WTC11 (cell line): ENCODE measurements around the gene DPH5. TPM values are rescaled to one million over a fixed set of nuclear protein-coding genes. Genes with fewer than 3 reads are reported as not detected.

Source experiments
- ATAC-seq: fragments of 200-7000 bp; cut with Tn5 transposase; 2 replicates; pipeline ENCODE4 v1.10.0; 2021; ENCODE audit warnings: mild to moderate bottlenecking, moderate library complexity
- CTCF ChIA-PET: fragments of 300-600 bp; sonication (Branson Sonifier 250); formaldehyde crosslinking; loops from one replicate; lab custom pipeline; 2021; ENCODE audit warnings: antibody characterized with exemption; lab: Charles Lee
- POLR2A ChIA-PET: fragments of 350-600 bp; sonication (Branson Sonifier 250); formaldehyde crosslinking; loops from one replicate; lab custom pipeline; 2021; ENCODE audit warnings: antibody characterized with exemption; lab: Charles Lee
- DNase-seq: peaks from one replicate; pipeline ENCODE4 v3.0.0; 2021; ENCODE audit warnings: low spot score
- H3K27ac Mint-ChIP-seq: 2 replicates; pipeline ENCODE4 v1.8.0; 2021; ENCODE audit warnings: mixed read lengths
- H3K27me3 Mint-ChIP-seq: 2 replicates; pipeline ENCODE4 v1.8.0; 2021; ENCODE audit warnings: low read depth, mild to moderate bottlenecking, moderate library complexity, mixed read lengths
- H3K36me3 Mint-ChIP-seq: 2 replicates; pipeline ENCODE4 v1.8.0; 2021; ENCODE audit warnings: mixed read lengths
- H3K4me1 Mint-ChIP-seq: 2 replicates; pipeline ENCODE4 v1.8.0; 2022; ENCODE audit warnings: mixed read lengths
- H3K4me3 Mint-ChIP-seq: 2 replicates; pipeline ENCODE4 v1.8.0; 2021; ENCODE audit warnings: mild to moderate bottlenecking, moderate library complexity, mixed read lengths
- H3K9me3 Mint-ChIP-seq: 2 replicates; pipeline ENCODE4 v1.8.0; 2021; ENCODE audit warnings: mixed read lengths
- CREM ChIP-seq: sonication (generic); formaldehyde crosslinking; IDR thresholded peaks from 2 replicates; pipeline ENCODE4 v1.8.1; 2022; ENCODE audit warnings: mild to moderate bottlenecking, missing genetic modification reagents, moderate library complexity
- ELF4 ChIP-seq: sonication (generic); formaldehyde crosslinking; IDR thresholded peaks from 2 replicates; pipeline ENCODE4 v1.8.1; 2022; ENCODE audit warnings: low read depth, mild to moderate bottlenecking, moderate library complexity, missing genetic modification reagents
- ESRRA ChIP-seq: sonication (generic); formaldehyde crosslinking; IDR thresholded peaks from 2 replicates; pipeline ENCODE4 v1.8.1; 2022; ENCODE audit warnings: mild to moderate bottlenecking, missing genetic modification reagents, borderline replicate concordance
- GABPB1 ChIP-seq: sonication (generic); formaldehyde crosslinking; IDR thresholded peaks from 2 replicates; pipeline ENCODE4 v1.8.1; 2023; ENCODE audit warnings: mild to moderate bottlenecking, missing genetic modification reagents
- NFATC4 ChIP-seq: fragments of 250-450 bp; sonication (Bioruptor Pico); IDR thresholded peaks from 2 replicates; pipeline ENCODE4 v1.9.0; 2021; ENCODE audit warnings: mild to moderate bottlenecking
- RORB ChIP-seq: fragments of 250-450 bp; sonication (Bioruptor Pico); IDR thresholded peaks from 2 replicates; pipeline ENCODE4 v1.9.0; 2021; ENCODE audit warnings: mild to moderate bottlenecking
- SMAD4 ChIP-seq: sonication (generic); formaldehyde crosslinking; IDR thresholded peaks from 2 replicates; pipeline ENCODE4 v1.8.0; 2022; ENCODE audit warnings: mild to moderate bottlenecking, missing genetic modification reagents
- TEAD4 ChIP-seq: sonication (generic); formaldehyde crosslinking; IDR thresholded peaks from 2 replicates; pipeline ENCODE4 v1.8.0; 2022; ENCODE audit warnings: mild to moderate bottlenecking, missing genetic modification reagents
- ZNF263 ChIP-seq: sonication (generic); formaldehyde crosslinking; IDR thresholded peaks from 2 replicates; pipeline ENCODE4 v1.8.1; 2022; ENCODE audit warnings: low read depth, mild to moderate bottlenecking, moderate library complexity, missing genetic modification reagents
- ZNF416 ChIP-seq: fragments of 250-450 bp; sonication (Bioruptor Pico); IDR thresholded peaks from 2 replicates; pipeline ENCODE4 v1.9.0; 2021; ENCODE audit warnings: mild to moderate bottlenecking, inconsistent platforms
- ZNF423 ChIP-seq: fragments of 250-450 bp; sonication (Bioruptor Pico); IDR thresholded peaks from 2 replicates; pipeline ENCODE4 v2.1.2; 2022; ENCODE audit warnings: mild to moderate bottlenecking, moderate library complexity
- ZNF671 ChIP-seq: fragments of 250-450 bp; sonication (Bioruptor Pico); IDR thresholded peaks from 2 replicates; pipeline ENCODE4 v1.8.0; 2021; ENCODE audit warnings: mild to moderate bottlenecking
- total RNA-seq: library from RNA; stranded (reverse); gene quantifications from 3 replicates; pipeline ENCODE4 v1.2.3, GENCODE V29; 2021
- TF ChIP-seq, protein P1 (sequence below): sonication (generic); formaldehyde crosslinking; conservative IDR thresholded peaks from 2 replicates; pipeline ENCODE4 v1.8.1; 2023; ENCODE audit warnings: mild to moderate bottlenecking, low read depth, missing genetic modification reagents, moderate library complexity
- TF ChIP-seq, protein P2 (sequence below): sonication (generic); formaldehyde crosslinking; IDR thresholded peaks from 2 replicates; pipeline ENCODE4 v1.8.1; 2023; ENCODE audit warnings: mild to moderate bottlenecking, missing genetic modification reagents
- TF ChIP-seq, protein P3 (sequence below): sonication (generic); formaldehyde crosslinking; IDR thresholded peaks from 2 replicates; pipeline ENCODE4 v1.8.0; 2022; ENCODE audit warnings: missing genetic modification reagents
- TF ChIP-seq, protein P4 (sequence below): fragments of 250-450 bp; sonication (Bioruptor Pico); conservative IDR thresholded peaks from 2 replicates; pipeline ENCODE4 v1.9.0; 2021; ENCODE audit warnings: mild to moderate bottlenecking
- TF ChIP-seq, protein P5 (sequence below): fragments of 250-450 bp; sonication (Bioruptor Pico); IDR thresholded peaks from 2 replicates; pipeline ENCODE4 v1.9.0; 2021; ENCODE audit warnings: mild to moderate bottlenecking
- TF ChIP-seq, protein P6 (sequence below): sonication (generic); formaldehyde crosslinking; IDR thresholded peaks from 2 replicates; pipeline ENCODE4 v1.8.0; 2022; ENCODE audit warnings: mild to moderate bottlenecking, missing genetic modification reagents
- TF ChIP-seq, protein P7 (sequence below): fragments of 250-450 bp; sonication (Bioruptor Pico); IDR thresholded peaks from 2 replicates; pipeline ENCODE4 v2.1.2; 2022; ENCODE audit warnings: mild to moderate bottlenecking, moderate library complexity
- TF ChIP-seq, protein P8 (sequence below): fragments of 200-600 bp; IDR thresholded peaks from 2 replicates; pipeline ENCODE4 v1.8.0; 2022; ENCODE audit warnings: antibody characterized with exemption

Gene DPH5
- total RNA-seq, 1 experiment from 2014 or later = 64.8 TPM

DNA sequence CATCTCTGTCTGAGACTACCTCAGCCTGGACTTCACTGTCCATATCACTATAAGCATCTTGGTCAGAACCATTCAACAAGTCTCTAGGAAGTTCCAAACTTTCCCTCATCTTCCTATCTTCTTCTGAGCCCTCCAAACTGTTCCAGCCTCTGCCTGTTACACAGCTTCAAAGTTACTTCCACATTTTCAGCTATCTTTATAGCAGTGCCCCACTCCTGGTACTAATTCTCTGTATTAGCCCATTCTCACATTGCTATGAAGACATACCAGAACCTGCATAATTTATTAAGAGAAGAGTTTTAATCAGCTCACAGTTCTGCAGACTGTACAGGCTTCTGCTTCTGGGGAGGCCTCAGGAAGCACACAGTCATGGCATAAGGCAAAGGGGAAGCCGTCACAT, 15.7 kb upstream of the DPH5 start:
- Mint-ChIP-seq H3K27me3 (no peaks in the 10 kb centered on the region; the same call in 1 of the 2 replicates), H3K4me1 (peaks cover under 1% of the 10 kb centered on the region), H3K27ac (no peak overlapping the region), H3K4me3 (no peak overlapping the region), H3K36me3 (peaks cover 6% of the 10 kb centered on the region; the same call in 1 of the 2 replicates), H3K9me3 (peaks cover 33% of the 10 kb centered on the region)
- TF ChIP-seq SMAD4 = no peak
- TF ChIP-seq, protein P1, sequence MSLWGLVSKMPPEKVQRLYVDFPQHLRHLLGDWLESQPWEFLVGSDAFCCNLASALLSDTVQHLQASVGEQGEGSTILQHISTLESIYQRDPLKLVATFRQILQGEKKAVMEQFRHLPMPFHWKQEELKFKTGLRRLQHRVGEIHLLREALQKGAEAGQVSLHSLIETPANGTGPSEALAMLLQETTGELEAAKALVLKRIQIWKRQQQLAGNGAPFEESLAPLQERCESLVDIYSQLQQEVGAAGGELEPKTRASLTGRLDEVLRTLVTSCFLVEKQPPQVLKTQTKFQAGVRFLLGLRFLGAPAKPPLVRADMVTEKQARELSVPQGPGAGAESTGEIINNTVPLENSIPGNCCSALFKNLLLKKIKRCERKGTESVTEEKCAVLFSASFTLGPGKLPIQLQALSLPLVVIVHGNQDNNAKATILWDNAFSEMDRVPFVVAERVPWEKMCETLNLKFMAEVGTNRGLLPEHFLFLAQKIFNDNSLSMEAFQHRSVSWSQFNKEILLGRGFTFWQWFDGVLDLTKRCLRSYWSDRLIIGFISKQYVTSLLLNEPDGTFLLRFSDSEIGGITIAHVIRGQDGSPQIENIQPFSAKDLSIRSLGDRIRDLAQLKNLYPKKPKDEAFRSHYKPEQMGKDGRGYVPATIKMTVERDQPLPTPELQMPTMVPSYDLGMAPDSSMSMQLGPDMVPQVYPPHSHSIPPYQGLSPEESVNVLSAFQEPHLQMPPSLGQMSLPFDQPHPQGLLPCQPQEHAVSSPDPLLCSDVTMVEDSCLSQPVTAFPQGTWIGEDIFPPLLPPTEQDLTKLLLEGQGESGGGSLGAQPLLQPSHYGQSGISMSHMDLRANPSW (CRISPR knock-in tag) = no peak
- TF ChIP-seq CREM = no peak
- TF ChIP-seq ZNF671 (CRISPR knock-in tag) = no peak
- no peak for TF ChIP-seq ZNF263 (CRISPR knock-in tag)
- no peak for TF ChIP-seq ESRRA
- TF ChIP-seq, protein P2, sequence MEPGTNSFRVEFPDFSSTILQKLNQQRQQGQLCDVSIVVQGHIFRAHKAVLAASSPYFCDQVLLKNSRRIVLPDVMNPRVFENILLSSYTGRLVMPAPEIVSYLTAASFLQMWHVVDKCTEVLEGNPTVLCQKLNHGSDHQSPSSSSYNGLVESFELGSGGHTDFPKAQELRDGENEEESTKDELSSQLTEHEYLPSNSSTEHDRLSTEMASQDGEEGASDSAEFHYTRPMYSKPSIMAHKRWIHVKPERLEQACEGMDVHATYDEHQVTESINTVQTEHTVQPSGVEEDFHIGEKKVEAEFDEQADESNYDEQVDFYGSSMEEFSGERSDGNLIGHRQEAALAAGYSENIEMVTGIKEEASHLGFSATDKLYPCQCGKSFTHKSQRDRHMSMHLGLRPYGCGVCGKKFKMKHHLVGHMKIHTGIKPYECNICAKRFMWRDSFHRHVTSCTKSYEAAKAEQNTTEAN (CRISPR knock-in tag) = no peak
- TF ChIP-seq ZNF423 (CRISPR knock-in tag) = no peak
- TF ChIP-seq, protein P3, sequence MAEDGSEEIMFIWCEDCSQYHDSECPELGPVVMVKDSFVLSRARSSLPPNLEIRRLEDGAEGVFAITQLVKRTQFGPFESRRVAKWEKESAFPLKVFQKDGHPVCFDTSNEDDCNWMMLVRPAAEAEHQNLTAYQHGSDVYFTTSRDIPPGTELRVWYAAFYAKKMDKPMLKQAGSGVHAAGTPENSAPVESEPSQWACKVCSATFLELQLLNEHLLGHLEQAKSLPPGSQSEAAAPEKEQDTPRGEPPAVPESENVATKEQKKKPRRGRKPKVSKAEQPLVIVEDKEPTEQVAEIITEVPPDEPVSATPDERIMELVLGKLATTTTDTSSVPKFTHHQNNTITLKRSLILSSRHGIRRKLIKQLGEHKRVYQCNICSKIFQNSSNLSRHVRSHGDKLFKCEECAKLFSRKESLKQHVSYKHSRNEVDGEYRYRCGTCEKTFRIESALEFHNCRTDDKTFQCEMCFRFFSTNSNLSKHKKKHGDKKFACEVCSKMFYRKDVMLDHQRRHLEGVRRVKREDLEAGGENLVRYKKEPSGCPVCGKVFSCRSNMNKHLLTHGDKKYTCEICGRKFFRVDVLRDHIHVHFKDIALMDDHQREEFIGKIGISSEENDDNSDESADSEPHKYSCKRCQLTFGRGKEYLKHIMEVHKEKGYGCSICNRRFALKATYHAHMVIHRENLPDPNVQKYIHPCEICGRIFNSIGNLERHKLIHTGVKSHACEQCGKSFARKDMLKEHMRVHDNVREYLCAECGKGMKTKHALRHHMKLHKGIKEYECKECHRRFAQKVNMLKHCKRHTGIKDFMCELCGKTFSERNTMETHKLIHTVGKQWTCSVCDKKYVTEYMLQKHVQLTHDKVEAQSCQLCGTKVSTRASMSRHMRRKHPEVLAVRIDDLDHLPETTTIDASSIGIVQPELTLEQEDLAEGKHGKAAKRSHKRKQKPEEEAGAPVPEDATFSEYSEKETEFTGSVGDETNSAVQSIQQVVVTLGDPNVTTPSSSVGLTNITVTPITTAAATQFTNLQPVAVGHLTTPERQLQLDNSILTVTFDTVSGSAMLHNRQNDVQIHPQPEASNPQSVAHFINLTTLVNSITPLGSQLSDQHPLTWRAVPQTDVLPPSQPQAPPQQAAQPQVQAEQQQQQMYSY (CRISPR knock-in tag) = no peak
- TF ChIP-seq, protein P4, sequence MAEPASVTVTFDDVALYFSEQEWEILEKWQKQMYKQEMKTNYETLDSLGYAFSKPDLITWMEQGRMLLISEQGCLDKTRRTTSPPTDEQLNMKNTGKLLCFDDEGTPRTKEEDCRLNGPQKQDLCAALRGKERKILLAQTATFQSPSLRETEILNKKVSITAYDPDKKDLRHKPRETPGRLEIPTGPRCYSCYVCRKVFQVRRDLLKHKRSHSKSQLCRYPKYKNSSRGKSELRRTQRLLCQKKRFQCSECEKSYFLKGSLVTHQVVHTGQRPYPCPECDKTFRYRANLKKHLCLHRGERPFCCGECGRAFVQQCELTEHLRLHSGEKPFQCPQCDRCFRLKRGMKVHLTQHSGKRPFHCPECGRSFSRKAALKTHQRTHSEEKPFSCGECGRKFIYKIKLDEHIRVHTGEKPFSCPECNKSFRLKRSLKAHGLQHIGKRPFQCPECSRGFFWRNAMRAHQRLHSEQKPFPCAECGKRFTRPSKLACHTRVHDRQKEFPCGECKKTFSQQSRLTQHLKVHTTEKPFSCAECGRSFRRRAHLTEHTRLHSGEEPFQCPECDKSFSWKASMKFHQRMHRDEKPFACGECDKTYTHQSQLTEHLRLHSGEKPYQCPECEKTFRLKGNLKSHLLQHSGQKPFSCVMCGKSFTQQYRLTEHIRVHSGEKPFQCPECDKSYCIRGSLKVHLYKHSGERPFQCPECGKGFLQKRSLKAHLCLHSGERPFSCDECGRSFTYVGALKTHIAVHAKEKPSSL (CRISPR knock-in tag) = no peak
- DNase-seq (no peak), ATAC-seq (no peak)
- ChIA-PET CTCF (no interaction called here), POLR2A (no interaction called here)

DNA sequence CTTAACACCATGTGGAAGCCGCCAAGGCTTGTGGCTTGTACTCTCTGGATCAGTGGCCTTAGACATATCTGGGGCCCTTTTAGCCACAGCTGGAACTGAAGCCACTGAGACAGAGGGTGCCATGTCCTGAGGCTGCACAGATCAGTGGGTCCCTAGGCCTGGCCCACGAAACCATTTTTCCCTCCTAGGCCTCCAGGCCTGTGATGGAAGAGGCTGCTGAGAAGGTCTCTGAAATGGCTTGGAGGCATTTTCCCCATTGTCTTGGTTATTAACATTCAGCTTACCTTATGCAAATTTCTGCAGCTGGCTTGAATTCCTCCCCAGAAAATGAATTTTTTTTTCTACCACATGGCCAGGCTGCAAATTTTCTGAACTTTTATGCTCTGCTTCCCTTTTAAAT, 15.1 kb upstream of the DPH5 start:
- no peak overlapping the region for H3K27ac Mint-ChIP-seq
- DNase-seq (no peak), ATAC-seq (no peak)
- ChIA-PET POLR2A (no interaction called here), CTCF (no interaction called here)
- no peaks in the 10 kb centered on the region; the same call in 1 of the 2 replicates for H3K27me3 Mint-ChIP-seq
- H3K4me3 Mint-ChIP-seq = no peak overlapping the region
- H3K4me1 Mint-ChIP-seq = peaks cover 6% of the 10 kb centered on the region
- peaks cover 6% of the 10 kb centered on the region; the same call in 1 of the 2 replicates for H3K36me3 Mint-ChIP-seq
- peaks cover 33% of the 10 kb centered on the region for H3K9me3 Mint-ChIP-seq
- TF ChIP-seq GABPB1 (CRISPR knock-in tag) (no peak), NFATC4 (CRISPR knock-in tag) (no peak), RORB (CRISPR knock-in tag) (no peak), ELF4 (CRISPR knock-in tag) (no peak), TEAD4 (no peak), SMAD4 (no peak), ZNF416 (CRISPR knock-in tag) (no peak)
- TF ChIP-seq, protein P5, sequence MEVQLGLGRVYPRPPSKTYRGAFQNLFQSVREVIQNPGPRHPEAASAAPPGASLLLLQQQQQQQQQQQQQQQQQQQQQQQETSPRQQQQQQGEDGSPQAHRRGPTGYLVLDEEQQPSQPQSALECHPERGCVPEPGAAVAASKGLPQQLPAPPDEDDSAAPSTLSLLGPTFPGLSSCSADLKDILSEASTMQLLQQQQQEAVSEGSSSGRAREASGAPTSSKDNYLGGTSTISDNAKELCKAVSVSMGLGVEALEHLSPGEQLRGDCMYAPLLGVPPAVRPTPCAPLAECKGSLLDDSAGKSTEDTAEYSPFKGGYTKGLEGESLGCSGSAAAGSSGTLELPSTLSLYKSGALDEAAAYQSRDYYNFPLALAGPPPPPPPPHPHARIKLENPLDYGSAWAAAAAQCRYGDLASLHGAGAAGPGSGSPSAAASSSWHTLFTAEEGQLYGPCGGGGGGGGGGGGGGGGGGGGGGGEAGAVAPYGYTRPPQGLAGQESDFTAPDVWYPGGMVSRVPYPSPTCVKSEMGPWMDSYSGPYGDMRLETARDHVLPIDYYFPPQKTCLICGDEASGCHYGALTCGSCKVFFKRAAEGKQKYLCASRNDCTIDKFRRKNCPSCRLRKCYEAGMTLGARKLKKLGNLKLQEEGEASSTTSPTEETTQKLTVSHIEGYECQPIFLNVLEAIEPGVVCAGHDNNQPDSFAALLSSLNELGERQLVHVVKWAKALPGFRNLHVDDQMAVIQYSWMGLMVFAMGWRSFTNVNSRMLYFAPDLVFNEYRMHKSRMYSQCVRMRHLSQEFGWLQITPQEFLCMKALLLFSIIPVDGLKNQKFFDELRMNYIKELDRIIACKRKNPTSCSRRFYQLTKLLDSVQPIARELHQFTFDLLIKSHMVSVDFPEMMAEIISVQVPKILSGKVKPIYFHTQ (CRISPR knock-in tag) = no peak
- TF ChIP-seq, protein P6, sequence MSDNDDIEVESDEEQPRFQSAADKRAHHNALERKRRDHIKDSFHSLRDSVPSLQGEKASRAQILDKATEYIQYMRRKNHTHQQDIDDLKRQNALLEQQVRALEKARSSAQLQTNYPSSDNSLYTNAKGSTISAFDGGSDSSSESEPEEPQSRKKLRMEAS (CRISPR knock-in tag) = no peak
- TF ChIP-seq, protein P7, sequence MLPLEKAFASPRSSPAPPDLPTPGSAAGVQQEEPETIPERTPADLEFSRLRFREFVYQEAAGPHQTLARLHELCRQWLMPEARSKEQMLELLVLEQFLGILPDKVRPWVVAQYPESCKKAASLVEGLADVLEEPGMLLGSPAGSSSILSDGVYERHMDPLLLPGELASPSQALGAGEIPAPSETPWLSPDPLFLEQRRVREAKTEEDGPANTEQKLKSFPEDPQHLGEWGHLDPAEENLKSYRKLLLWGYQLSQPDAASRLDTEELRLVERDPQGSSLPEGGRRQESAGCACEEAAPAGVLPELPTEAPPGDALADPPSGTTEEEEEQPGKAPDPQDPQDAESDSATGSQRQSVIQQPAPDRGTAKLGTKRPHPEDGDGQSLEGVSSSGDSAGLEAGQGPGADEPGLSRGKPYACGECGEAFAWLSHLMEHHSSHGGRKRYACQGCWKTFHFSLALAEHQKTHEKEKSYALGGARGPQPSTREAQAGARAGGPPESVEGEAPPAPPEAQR (CRISPR knock-in tag) = no peak
- TF ChIP-seq, protein P8, sequence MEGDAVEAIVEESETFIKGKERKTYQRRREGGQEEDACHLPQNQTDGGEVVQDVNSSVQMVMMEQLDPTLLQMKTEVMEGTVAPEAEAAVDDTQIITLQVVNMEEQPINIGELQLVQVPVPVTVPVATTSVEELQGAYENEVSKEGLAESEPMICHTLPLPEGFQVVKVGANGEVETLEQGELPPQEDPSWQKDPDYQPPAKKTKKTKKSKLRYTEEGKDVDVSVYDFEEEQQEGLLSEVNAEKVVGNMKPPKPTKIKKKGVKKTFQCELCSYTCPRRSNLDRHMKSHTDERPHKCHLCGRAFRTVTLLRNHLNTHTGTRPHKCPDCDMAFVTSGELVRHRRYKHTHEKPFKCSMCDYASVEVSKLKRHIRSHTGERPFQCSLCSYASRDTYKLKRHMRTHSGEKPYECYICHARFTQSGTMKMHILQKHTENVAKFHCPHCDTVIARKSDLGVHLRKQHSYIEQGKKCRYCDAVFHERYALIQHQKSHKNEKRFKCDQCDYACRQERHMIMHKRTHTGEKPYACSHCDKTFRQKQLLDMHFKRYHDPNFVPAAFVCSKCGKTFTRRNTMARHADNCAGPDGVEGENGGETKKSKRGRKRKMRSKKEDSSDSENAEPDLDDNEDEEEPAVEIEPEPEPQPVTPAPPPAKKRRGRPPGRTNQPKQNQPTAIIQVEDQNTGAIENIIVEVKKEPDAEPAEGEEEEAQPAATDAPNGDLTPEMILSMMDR = no peak
